Activated CD8-positive, alpha-beta memory T cell treated with anti-CD3 and anti-CD28 coated beads for 4 hours (primary cell): ENCODE results near the gene SH3RF3.

Experiments used
- DNase-seq, 2 donors: peaks; one replicate each; pipeline ENCODE4 v3.0.0-alpha.2; 2020; ENCODE audit warnings: low read depth in 2 of 2

SH3RF3 gene

DNA sequence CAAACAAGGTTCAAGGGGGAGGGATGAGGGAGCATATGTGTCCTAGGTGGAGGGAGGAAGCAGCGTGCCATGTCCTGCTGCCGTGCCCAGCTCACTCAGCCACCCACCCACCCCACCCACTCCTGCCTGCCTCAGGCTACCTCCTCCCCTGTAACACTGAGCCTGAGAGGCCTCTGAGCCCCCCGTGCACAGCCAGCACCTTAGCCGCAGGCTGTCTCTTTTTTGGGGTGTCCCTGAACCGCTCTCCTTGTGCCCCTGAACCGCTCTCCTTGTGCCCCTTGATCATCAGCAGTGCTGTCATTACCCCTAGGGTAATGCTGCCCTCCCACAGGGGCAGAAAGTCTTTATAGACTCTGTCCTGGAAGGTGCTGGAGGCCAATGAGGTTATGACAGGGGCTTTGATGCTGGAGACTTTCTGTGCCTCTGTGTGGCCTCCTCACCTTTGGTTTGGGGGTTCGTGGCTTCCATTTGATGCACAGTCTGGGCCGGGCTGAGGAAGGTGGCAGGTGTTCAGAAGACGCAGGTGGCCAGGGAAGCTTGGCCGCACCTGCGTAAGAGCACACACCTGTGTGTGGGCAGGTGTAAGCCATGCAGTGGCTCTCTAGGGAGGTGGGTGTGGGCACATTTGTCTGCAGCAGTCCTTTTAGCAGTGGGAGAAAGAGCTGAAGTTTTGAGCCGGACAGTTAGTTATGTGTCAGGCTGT lies 344.8 kb downstream of the SH3RF3 start:
- DNase-seq, result no peak

DNA sequence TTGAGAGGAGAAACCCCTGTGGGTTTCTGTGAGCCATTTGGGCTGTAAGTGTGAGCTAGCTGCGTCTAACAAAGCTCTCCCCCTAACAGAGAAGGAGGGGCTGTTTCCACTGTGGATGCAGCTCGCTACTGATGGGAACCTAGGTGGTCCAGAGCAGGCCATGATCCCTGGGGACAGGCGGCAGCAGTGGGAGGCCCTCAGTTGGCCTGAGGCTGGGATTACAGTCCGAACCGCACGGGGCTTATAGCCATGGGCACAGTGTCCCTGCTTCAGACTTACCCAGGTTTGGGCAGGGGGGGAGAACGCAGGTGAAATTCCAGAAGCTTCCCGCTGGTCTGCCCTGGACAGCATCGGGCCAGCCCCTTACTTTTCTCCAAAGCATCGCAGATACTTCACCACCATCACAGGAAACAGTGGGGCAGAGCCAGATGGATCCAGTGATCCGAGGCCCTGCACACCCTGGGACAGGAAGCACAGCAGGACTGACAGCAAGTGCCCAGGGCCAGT lies 345.4 kb downstream of the SH3RF3 start:
- DNase-seq, result no peak

DNA sequence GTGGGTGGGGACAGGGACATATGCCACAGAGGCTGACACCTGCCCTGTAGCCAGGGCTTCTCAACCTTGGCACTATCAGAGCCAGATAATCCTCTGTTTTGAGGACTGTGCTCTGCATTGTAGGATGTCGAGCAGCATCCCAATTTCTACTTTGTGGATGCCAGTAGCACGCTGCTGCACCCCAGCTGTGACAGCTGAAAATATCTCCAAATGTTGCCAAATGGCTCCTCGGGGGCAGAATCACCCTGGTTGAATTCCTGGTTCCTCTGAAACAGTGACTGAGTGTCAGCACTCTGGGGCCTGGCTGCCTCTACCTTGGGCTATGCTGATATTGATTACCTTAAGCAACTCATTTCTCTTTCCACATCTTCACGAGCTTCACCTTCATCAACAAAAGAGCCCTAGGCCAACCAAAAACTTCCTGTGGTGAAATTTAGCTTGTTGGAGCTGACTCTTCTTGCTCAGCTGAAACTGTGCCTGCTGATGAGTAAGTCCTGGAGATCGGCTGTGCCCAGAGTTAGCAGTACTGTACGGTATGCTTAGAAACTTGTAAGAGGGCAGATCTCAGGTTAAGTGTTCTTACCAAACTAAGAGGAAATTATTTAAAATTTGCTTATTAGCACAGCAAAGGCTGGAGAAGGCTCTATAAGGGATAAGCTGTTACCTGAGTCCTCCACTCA lies 346.7 kb downstream of the SH3RF3 start:
- DNase-seq, result no peak

DNA sequence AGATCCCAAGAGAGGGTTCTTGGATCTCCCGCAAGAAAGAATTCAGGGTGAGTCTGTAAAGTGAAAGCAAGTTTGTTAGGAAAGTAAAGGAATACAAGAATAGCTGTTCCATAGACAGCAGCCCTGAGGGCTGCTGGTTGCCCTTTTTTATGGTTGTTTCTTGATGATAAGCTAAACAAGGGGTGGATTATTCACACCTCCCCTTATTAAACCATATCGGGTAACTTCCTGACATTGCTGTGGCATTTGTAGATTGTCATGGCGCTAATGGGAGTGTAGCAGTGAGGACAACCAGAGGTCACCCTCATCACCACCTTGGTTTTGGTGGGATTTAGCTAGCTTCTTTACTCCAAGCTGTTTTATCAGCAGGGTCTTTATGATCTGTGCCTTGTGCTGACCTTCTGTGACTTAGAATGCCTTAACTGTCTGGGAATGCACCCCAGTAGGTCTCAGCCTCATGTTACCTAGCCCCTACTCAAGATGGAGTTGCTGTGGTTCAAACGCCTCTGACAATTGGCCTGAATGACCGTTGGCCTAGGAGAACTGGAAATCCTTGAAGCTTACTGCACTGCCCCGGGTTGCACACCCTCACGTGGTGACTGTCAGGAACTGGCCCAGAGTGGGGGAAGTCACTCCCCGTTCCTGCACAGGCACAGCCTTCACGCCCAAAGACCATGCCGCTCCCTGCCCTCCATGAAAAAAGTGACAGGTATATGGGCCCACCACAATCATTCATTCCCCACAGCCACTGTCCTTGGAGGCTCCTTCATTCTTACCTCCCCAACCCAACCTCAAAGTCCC lies 347.8 kb downstream of the SH3RF3 start:
- DNase-seq, result no peak

DNA sequence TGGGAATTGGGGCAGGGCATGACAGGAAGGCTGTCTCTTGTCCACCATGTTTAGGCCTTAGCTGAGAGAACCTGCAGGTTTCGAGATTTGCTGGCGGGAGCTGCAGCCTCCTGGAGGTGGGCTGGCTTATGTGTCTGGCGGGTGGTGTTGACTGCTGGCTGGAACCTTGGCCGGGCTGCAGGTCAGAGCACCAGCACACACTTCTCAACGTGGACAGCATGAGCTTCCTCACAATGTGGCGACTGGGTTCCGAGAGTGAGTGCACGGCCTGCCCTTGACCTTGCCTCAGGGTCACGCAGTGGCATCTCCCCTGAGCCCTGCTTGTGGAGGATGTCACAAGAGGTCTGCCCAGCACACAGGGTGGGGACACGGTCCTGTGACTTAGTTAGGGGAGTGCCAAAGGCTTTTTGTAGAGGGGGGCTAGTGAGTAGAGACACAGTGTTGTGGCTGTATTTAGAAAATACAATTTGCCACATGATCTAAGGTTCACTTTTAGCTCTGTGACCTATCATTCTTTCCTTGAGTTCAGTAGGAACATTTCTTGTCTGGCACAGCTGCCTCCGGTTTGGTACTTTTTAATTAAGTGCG lies 350.0 kb downstream of the SH3RF3 start:
- DNase-seq, result no peak

DNA sequence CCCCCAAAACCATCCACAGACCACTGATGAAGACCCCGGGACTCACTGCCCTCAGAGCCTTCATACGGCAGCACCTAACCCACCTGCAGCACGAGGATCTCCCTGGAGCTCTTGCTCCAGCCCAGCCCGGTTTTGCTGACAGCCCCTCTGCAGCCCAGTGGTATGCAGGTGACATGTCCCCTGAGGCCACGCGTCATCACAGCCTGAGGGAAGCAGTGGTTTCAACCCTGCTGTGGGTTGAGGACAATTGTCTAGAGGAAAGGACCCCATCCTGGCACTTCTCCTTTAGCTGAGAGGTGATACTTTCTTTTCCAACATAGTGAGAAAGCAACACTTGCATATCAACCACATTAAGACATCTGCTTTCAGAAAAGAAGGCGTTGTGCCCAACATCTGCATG lies 350.8 kb downstream of the SH3RF3 start:
- no peak for DNase-seq

DNA sequence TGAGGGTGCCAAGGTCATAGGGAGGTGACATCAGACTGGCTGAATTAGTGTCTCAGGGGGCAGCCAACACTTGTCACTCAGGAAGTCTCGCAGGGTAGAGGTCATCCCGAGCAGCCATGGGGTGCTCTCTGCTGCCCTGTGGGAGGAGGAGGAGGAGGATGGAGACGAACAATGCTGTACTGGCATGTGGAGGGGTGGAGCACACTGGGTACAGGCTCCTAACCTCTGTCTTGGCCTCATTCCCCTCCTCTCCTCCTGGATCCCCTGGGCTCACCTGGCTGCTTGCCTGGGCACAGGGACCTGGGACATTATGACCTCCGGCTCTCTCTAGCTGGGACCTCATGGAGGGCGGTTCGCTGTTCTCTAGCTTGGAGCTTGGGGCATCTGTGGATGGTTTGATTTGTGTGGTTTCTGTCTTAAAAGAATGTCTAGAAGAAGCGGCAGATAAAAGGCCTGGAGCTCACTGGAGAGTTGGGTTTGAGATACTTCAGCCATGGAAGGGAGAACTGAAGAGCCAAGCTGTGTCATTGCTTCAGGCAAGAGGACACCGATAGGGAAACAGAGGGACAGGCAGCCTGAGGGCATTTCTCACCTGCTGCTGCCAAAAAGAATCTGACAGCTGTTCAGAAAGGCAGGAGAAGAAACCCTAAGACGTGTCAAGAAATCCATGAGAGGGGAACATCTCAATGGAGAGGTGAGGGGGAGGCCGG lies 351.6 kb downstream of the SH3RF3 start:
- no peak for DNase-seq

DNA sequence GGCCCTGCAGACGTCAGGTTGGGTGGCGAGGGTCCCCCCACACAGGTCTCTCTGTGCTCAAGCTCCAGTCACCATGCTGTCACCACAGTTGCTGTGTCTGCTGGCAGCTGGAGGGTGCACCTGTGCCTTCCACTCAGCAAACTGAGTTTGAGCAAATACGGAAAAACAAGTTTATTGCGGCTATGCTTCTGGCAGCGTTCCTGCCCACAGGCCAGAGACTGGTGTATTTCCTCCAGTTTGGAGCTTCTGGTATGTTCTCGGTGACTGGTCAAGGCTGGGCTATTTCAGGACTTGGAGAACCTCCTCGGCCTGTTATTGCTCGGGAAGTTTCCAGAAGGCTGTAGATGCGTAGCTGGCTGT lies 352.2 kb downstream of the SH3RF3 start:
- DNase-seq, result no peak

DNA sequence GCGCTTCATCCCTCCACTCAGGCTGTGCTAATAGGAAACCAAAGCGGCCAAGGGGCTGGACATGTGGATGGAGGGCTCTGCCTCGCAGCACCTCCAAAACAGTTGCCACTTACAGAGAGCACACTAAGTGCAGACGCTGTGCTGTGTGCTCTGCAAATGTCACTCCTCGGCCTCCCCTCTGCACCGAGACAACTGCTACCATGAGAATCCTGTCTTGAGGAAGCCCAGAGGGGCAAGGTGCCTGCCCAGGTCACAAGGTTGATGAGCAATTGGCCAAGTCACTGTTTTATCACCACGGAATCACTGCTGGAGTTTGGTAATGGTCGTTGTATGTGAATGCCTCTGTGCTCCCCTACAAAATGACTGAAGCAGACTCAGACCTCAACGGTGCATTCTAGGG lies 352.6 kb downstream of the SH3RF3 start:
- DNase-seq, result no peak

DNA sequence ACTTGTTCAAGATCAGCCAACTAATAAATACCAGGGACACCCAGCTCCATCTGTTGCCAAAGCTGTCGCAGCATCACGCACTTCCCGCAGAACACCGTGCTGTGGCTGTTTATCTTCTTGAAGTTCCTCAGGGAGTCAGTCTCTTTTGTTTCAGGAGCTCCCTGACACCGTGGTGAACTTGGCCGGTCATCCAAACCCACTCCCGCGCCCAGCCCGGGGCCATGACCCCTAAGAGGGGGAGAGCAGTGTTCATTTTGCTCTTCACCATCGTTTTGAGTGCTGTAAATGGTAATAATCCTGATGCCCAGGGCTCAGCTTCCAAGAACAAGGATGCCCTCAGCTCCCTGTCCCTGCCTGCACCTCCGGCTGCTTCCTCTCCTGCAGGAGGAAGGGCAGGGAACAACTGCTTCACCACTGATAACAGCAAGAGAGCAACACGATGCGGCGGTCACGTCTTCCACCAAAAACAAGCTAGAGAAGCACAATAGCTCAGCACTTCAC lies 353.4 kb downstream of the SH3RF3 start:
- no peak for DNase-seq

DNA sequence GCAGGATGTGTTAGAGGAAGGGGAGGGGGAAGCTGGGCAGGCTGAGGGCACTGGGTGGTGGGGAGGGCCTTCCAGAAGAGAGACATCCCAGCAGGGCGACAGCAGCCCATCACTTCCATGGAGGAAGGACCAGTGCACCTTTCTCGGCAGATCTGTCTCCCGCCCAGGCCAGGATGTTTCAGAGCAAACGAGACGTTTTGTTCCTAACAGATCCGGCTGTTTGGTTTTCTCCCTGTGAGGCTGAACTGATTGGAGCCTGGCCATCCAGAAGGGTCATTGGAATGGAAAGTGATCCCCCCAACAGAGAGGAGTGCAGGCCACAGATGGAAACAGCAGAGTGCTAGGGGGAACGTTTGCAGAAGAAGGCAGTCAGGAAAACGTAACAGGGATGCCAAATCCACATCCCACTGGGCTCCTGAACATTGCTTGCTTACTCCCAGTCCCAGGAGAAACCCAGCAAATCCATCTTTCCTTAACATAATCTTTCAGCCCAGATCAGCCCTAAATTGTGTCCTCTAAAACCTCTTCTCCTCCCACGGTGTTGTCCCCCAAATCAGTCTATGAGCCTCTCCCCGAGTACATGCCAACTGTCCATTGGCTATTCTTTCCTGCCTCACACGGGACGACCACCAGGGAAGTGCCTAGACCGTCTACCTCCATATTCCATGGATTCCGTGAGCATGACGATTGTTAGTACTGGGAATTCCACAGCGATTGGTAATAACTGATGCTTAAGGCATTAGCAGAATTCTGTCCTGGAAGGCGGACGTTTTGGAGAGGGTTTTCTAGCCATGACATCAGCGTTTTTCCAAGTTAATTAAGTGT lies 357.9 kb downstream of the SH3RF3 start:
- no peak for DNase-seq

DNA sequence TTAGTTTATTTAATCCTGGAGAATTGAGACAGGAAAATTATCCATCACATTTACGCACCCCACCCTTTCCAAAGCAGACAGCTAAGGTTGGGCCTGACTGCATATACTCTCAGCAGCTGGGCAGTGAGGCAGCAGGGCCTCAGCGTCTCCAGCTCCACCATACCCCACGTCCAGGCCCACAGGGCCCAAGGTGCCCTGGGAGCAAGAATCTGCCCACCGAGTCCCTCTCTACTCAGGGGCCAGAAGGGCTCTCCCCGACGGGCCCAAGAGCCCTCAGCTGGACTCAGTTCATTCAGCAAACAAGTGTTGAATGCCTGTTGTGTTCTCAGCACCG lies 358.5 kb downstream of the SH3RF3 start:
- no peak for DNase-seq

DNA sequence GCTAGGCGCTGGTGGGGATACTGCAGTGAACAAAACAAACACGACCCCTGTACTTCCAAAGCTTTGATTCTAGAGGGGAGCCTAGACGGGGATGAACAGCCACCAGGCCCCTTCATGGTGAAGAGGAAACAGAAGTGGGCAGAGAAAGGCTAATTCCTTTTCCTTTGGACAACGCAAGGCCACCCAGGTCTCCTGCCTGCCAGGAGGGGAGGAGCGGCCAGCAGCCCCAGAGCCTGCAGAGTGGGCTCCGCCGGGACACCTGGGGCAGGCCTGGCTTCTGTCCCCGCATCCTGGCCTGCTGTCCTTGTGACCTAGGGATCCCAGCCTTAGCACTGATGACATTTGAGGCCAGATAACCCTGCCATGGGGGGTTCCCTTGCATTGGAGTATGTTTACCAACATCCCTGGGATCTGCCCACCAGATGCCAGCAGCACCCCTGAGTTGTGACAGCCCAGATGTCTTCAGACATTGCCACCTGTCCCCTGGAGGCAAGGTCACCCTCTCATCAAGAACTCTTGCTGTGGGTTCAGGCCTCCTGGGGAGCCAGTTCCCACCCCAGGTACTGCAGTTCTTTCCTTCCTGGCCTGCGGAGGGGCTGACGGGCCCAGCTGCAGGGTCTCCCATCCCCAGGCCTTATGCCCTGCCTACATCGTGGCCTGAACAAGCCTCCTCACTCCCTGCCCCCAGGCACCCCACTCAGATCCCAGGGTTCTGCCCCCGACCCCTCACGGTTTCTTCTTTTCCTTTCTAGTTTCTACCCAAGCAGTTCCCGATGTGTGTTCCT lies 359.1 kb downstream of the SH3RF3 start:
- DNase-seq, result no peak

DNA sequence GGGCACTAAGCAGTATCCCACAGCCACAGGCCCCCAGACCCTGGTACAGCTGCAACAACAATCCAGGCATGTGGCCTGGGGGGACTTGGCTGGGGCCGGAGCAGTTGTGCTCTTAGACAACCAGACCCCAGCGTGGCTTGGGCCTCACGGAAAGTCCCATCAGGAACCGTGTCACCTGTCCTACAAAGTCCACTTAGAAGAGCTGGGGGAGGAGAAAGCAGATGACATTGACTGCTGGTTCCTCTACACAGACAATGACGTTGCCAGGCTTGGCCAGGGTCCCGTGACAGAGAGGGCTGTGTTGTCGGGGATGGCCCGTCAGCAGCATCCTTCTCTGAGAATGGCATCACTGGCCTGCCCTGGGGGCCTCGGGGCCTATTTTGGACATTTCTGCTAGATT lies 360.3 kb downstream of the SH3RF3 start:
- no peak for DNase-seq

DNA sequence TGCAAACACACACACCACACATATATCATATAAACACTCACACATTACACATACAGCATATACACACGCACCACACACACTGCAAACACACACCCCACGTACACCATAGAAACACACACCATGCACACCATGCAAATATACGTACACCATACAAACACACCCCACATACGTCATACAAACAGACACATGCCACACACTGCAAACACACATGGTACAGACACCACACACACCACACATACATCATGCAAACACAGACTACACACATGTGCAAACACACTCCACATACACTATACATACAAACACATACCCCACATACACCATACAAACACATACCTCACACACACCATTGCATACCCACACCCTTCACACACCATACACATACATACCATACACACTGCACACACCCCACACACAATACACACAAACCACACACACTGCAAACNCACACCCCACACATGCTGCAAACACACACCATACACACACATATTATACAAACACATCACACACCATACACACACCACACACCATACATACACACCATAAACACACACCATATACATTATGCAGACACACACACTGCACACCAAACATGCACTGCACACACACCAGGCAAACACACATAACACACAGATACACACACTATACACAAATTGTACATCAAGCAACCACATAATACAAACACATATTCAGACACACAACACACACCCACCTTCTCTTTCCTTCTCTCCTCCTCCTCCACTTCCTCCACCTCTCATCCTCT lies 364.4 kb downstream of the SH3RF3 start:
- DNase-seq, result no peak

DNA sequence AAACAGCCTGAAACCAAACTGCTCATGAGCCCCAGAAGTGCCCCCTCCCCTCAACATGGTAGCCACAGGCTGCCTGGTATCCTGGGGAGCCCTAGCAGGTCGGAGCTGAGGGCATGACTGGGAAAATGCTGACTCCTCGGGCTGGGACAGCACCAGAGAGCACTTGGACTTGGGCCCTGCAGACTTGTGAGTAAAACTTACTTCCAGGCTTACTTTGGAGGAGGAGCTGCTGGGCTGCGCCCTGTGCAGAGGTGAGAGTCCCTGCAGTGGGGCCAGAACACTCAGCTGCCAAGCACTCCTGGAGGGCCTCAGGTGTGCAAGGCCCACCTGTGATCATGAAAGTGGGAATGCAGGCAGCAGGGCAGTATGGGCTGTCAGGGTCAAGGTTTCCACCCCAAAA lies 365.3 kb downstream of the SH3RF3 start:
- DNase-seq, result no peak

DNA sequence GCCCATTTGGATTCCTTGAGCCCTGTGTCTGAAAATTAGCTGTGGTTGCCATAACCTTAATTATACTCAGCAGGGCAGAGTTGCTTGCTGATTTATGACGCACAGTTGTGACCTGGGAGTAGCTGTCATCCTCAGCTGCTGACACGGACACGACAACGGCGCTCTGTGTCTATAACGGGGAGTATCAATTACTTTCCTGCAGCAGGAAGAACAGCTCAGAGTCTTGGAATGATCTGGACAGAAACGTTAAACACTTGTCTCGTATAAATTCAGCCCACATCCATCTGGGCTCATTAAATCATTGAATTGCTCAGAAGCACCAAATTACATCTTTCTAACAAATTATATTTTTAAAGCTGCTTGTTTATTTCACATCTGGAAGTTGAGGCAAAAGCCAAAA lies 368.5 kb downstream of the SH3RF3 start:
- DNase-seq, result no peak

DNA sequence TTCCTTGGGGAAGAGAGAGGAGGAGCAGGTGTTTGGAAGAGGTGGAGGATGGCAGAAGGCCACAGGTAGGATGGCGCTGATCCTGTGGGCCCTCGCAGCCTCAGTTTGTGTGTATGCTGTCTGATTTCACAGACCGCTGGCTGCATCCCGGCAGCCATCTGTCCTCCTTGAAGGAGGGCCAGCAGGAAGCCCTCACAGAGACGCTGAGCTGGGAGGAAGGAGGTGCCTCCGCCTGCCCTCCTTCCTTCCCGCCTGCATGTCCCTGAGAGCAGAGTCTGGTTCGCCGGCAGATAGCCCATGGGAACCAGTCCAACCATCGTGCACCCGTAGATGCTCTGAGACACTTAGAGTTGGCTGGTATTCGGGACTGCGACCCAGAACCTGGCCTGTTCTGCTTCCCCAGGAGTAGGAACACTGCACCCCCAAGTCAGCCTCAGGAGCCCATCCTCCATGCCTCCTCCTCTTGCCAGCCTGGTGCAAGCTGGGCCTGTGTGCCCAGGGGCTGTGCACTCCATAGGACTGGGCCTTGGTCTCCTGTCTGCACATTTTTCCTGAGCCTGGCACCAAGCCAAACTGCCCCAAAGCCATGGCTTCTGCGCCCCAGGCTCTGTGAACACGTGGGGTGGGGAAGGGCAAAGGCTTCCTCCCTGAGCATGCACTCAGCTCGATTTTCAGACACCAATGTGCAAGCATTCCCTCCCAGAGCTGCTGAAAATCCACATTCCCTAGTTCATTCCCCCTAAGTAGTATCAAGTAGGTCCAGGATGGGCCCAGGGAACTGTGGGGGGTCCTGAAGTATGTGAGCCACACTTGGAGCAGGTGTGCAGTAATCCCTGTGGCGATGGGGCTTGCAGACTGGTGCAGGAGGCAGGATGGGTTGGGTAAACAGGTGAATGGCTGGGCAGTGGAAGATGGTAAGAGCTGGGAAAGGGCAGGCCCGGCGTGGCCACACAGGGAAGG lies 369.2 kb downstream of the SH3RF3 start:
- DNase-seq, result no peak
